DOHH2 (cell line): ENCODE measurements around the gene CTNNA2.

ENCODE experiments used
- H3F3A ChIP-seq: fragments of 200-600 bp; sonication (generic), shearing (Covaris generic); 2 replicates; pipeline ENCODE4 v1.6.0; 2016; ENCODE audit warnings: antibody characterized with exemption, mild to moderate bottlenecking; ENCODE audit not compliant: control insufficient read depth, insufficient read depth
- H3K27ac ChIP-seq: fragments of 200-600 bp; sonication (generic); 2 replicates; pipeline ENCODE4 v1.5.1; 2014; ENCODE audit warnings: low read depth, mild to moderate bottlenecking, low read length, moderate library complexity
- H3K27me3 ChIP-seq: fragments of 200-600 bp; sonication (generic); 2 replicates; pipeline ENCODE4 v1.6.1; 2014; ENCODE audit warnings: mild to moderate bottlenecking, low read length, mixed read lengths; ENCODE audit not compliant: control insufficient read depth
- H3K36me3 ChIP-seq: fragments of 200-600 bp; sonication (generic); 2 replicates; pipeline ENCODE4 v1.6.1; 2014; ENCODE audit warnings: mild to moderate bottlenecking, low read length, moderate library complexity, mixed read lengths; ENCODE audit not compliant: control insufficient read depth
- H3K4me1 ChIP-seq: fragments of 200-600 bp; sonication (generic); 2 replicates; pipeline ENCODE4 v1.6.1; 2014; ENCODE audit warnings: mild to moderate bottlenecking, low read length, mixed read lengths; ENCODE audit not compliant: control insufficient read depth
- H3K4me2 ChIP-seq: fragments of 200-600 bp; sonication (generic); 2 replicates; pipeline ENCODE4 v1.6.0; 2014; ENCODE audit warnings: mild to moderate bottlenecking, low read length, moderate library complexity
- H3K4me3 ChIP-seq: fragments of 200-600 bp; sonication (generic); 2 replicates; pipeline ENCODE4 v1.5.1; 2014; ENCODE audit warnings: mild to moderate bottlenecking, low read length, mixed read lengths
- H3K79me2 ChIP-seq: fragments of 200-600 bp; sonication (generic); 2 replicates; pipeline ENCODE4 v1.6.1; 2014; ENCODE audit warnings: mild to moderate bottlenecking, low read length, mixed read lengths; ENCODE audit not compliant: control insufficient read depth
- H3K9me2 ChIP-seq: fragments of 200-600 bp; sonication (generic); replicated peaks from 2 replicates; pipeline ENCODE4 v1.6.1; 2014; ENCODE audit warnings: mild to moderate bottlenecking, low read length, mixed read lengths; ENCODE audit not compliant: control insufficient read depth
- H3K9me3 ChIP-seq: fragments of 200-600 bp; sonication (generic); 2 replicates; pipeline ENCODE4 v1.6.1; 2014; ENCODE audit warnings: antibody characterized with exemption, low read length, mixed read lengths; ENCODE audit not compliant: control insufficient read depth, insufficient read depth
- H4K20me1 ChIP-seq: fragments of 200-600 bp; sonication (generic); 2 replicates; pipeline ENCODE4 v1.6.0; 2014; ENCODE audit warnings: low read depth, mild to moderate bottlenecking, antibody characterized with exemption, low read length, moderate library complexity; ENCODE audit not compliant: control insufficient read depth, insufficient read depth
- EZH2phosphoT487 ChIP-seq: fragments of 200-600 bp; sonication (generic); IDR thresholded peaks from 2 replicates; pipeline ENCODE4 v1.6.1; 2017; ENCODE audit warnings: borderline replicate concordance, mild to moderate bottlenecking, antibody characterized with exemption, low read length, moderate library complexity, mixed read lengths
- TF ChIP-seq, protein P1 (sequence below): fragments of 200-600 bp; sonication (generic); IDR thresholded peaks from one replicate; pipeline ENCODE4 v1.5.1; 2014; ENCODE audit warnings: antibody characterized with exemption, mild to moderate bottlenecking, low read depth, low read length; ENCODE audit not compliant: poor library complexity, severe bottlenecking

The CTNNA2 gene

DNA sequence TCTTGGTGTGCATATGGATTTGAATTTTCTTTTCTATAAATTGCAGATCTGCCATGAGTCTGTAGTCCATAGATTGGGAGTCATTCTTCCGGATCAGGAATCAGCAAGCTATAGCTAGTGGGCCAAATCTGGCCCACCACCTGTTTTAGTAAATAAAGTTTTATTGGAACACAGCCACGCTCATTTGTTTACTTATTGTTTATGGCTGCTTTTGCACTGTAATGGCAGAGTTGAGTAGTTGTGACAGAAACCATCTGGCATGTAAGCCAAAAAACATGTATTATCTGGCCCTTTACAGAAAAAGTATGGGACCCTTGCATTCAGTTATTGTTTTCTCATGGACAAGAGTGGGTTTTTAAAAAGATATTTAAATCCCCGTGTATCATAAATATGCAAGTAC is 600.5 kb downstream of the CTNNA2 start:
- H3K36me3 ChIP-seq: no peaks in the 10 kb centered on the region
- H3K27ac ChIP-seq: no peak overlapping the region
- H4K20me1 ChIP-seq: no peaks in the 10 kb centered on the region
- no peak overlapping the region for H3K4me2 ChIP-seq
- H3K4me3 ChIP-seq: no peak overlapping the region
- TF ChIP-seq EZH2phosphoT487: no peak
- TF ChIP-seq, protein P1, sequence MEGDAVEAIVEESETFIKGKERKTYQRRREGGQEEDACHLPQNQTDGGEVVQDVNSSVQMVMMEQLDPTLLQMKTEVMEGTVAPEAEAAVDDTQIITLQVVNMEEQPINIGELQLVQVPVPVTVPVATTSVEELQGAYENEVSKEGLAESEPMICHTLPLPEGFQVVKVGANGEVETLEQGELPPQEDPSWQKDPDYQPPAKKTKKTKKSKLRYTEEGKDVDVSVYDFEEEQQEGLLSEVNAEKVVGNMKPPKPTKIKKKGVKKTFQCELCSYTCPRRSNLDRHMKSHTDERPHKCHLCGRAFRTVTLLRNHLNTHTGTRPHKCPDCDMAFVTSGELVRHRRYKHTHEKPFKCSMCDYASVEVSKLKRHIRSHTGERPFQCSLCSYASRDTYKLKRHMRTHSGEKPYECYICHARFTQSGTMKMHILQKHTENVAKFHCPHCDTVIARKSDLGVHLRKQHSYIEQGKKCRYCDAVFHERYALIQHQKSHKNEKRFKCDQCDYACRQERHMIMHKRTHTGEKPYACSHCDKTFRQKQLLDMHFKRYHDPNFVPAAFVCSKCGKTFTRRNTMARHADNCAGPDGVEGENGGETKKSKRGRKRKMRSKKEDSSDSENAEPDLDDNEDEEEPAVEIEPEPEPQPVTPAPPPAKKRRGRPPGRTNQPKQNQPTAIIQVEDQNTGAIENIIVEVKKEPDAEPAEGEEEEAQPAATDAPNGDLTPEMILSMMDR: no peak
- H3K4me1 ChIP-seq: no peaks in the 10 kb centered on the region
- H3F3A ChIP-seq: no peaks in the 10 kb centered on the region
- no peaks in the 10 kb centered on the region for H3K9me2 ChIP-seq
- no peaks in the 10 kb centered on the region; the same call in 1 of the 2 replicates for H3K9me3 ChIP-seq
- H3K79me2 ChIP-seq: no peaks in the 10 kb centered on the region
- H3K27me3 ChIP-seq: no peaks in the 10 kb centered on the region

DNA sequence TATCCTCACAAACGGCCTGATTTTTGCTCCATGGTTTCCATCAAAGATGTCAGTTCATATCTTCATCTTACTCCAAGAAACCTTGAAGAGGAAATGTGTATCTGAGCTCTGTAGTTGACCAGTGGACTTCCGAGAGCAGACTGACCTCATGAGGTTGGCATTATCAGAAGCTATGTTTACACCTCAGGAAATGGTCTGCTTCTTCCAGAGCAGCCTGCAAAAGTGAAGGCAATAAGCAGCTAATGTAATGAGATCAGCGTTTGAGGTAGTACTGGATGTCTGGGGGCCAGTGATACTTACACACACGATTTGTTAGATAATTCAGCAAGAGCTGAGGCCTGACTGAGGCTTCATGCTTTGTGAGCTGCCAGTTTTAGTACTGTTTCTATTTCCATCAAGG is 602.0 kb downstream of the CTNNA2 start:
- H3K27me3 ChIP-seq: no peaks in the 10 kb centered on the region
- no peak overlapping the region for H3K4me2 ChIP-seq
- no peak overlapping the region for H3K4me3 ChIP-seq
- H3K27ac ChIP-seq: no peak overlapping the region
- no peaks in the 10 kb centered on the region for H4K20me1 ChIP-seq
- no peaks in the 10 kb centered on the region for H3F3A ChIP-seq
- no peaks in the 10 kb centered on the region for H3K4me1 ChIP-seq
- H3K9me2 ChIP-seq: no peaks in the 10 kb centered on the region
- no peaks in the 10 kb centered on the region; the same call in 1 of the 2 replicates for H3K9me3 ChIP-seq
- no peaks in the 10 kb centered on the region for H3K79me2 ChIP-seq
- TF ChIP-seq, protein P1: no peak
- TF ChIP-seq EZH2phosphoT487: no peak
- no peaks in the 10 kb centered on the region for H3K36me3 ChIP-seq

DNA sequence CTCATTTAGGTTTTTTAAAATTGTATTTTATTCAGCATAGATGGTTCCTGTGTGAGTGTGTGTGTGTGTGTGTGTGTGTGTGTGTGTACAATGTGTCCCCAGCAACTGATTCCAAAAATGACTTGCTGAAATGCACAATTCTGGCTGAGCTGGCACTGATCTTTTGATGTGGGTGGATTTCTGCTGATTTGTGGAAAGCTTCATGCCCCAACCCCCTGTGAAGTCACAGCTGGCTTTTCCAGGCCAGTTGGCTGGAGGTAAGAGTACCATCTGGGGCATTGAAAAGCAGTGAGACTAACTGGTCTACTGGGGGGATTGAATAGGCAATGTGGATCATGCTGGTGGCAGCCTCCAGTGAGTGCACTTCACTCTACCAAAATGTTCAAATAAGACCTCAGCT is 604.5 kb downstream of the CTNNA2 start:
- H3K4me3 ChIP-seq: no peak overlapping the region
- no peaks in the 10 kb centered on the region for H3F3A ChIP-seq
- TF ChIP-seq EZH2phosphoT487: no peak
- TF ChIP-seq, protein P1: no peak
- no peaks in the 10 kb centered on the region for H3K9me3 ChIP-seq
- H3K4me1 ChIP-seq: no peaks in the 10 kb centered on the region
- no peaks in the 10 kb centered on the region for H3K36me3 ChIP-seq
- H3K27me3 ChIP-seq: no peaks in the 10 kb centered on the region
- H4K20me1 ChIP-seq: no peaks in the 10 kb centered on the region
- no peak overlapping the region for H3K4me2 ChIP-seq
- H3K79me2 ChIP-seq: no peaks in the 10 kb centered on the region
- H3K27ac ChIP-seq: no peak overlapping the region
- H3K9me2 ChIP-seq: no peaks in the 10 kb centered on the region

DNA sequence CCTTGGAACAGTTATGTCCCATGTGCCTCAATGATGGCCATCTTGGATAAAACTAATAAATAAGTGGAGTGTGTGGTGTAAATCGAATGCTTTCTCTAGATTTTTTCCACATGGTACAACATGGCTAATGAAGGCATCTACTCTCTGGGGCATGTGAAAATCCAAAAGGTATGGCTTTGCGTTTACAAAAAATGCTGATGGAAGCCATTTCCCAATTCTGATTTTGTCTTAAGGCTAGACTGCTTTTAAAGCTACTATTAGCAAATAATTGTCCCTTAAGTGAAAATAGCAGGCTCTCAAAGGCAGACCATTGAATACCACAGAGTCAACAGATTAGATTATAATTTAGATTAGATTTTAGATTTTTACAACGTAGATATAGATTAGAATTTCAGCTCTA is 608.0 kb downstream of the CTNNA2 start:
- Histone ChIP-seq H3K9me2 (no peaks in the 10 kb centered on the region), H3K27ac (no peak overlapping the region), H3K4me1 (no peaks in the 10 kb centered on the region), H3K79me2 (no peaks in the 10 kb centered on the region), H3K36me3 (no peaks in the 10 kb centered on the region), H3K4me2 (no peak overlapping the region), H4K20me1 (no peaks in the 10 kb centered on the region), H3F3A (no peaks in the 10 kb centered on the region), H3K9me3 (no peaks in the 10 kb centered on the region), H3K4me3 (no peak overlapping the region), H3K27me3 (no peaks in the 10 kb centered on the region)
- no peak for TF ChIP-seq EZH2phosphoT487
